Measurements from ENCODE around the gene ZFP36L2.

DNA sequence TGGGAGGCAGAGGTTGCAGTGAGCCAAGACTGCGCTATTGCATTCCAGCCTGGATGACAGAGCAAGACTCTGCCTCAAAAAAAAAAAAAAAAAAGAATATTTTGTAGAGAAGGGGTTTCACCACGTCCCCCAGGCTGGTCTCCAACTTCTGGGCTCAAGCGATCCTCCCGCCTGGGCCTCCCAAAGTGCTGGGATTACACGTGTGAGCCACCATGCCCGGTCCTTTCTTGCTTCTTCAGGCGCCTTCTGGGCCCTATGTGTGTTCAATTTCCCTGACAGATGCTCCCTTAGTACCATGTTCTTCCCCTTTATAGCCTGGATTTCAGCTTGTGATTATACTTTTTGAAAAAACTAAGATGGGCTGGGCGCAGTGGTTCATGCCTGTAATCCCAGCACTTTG, 9.8 kb downstream of the ZFP36L2 start:
- TF ChIP-seq, protein P1, sequence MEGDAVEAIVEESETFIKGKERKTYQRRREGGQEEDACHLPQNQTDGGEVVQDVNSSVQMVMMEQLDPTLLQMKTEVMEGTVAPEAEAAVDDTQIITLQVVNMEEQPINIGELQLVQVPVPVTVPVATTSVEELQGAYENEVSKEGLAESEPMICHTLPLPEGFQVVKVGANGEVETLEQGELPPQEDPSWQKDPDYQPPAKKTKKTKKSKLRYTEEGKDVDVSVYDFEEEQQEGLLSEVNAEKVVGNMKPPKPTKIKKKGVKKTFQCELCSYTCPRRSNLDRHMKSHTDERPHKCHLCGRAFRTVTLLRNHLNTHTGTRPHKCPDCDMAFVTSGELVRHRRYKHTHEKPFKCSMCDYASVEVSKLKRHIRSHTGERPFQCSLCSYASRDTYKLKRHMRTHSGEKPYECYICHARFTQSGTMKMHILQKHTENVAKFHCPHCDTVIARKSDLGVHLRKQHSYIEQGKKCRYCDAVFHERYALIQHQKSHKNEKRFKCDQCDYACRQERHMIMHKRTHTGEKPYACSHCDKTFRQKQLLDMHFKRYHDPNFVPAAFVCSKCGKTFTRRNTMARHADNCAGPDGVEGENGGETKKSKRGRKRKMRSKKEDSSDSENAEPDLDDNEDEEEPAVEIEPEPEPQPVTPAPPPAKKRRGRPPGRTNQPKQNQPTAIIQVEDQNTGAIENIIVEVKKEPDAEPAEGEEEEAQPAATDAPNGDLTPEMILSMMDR (conservative IDR thresholded peaks at IDR 0.05) = no peak
- no peak for TF ChIP-seq EZH2 (IDR thresholded peaks at IDR 0.05; ENCODE audit: low read depth)
